Measurements from ENCODE around the gene ROBO1.

The ROBO1 gene

GRCh38 chr3:78858174-78858573, 909.6 kb downstream of the ROBO1 start:
- DNase-seq (ENCODE audit: low read depth in 2 of 2, low spot score in 1 of 2), result no peak

- no peak for DNase-seq (ENCODE audit: low read depth in 2 of 2, low spot score in 1 of 2)
Measured at GRCh38 chr3:78857494-78858111, 910.2 kb downstream of the ROBO1 start.

GRCh38 chr3:78856164-78856563, 911.6 kb downstream of the ROBO1 start:
- DNase-seq (ENCODE audit: low read depth in 2 of 2, low spot score in 1 of 2), result no peak

GRCh38 chr3:78855190-78855589, 912.6 kb downstream of the ROBO1 start:
- no peak for DNase-seq (ENCODE audit: low read depth in 2 of 2, low spot score in 1 of 2)

- no peak for DNase-seq (ENCODE audit: low read depth in 2 of 2, low spot score in 1 of 2)
Measured at GRCh38 chr3:78848392-78849288, 919.2 kb downstream of the ROBO1 start.

GRCh38 chr3:78847603-78848002, 920.2 kb downstream of the ROBO1 start:
- no peak for DNase-seq (ENCODE audit: low read depth in 2 of 2, low spot score in 1 of 2)

GRCh38 chr3:78847203-78847602, 920.6 kb downstream of the ROBO1 start:
- no peak for DNase-seq (ENCODE audit: low read depth in 2 of 2, low spot score in 1 of 2)

GRCh38 chr3:78846718-78847117, 921.1 kb downstream of the ROBO1 start:
- DNase-seq (ENCODE audit: low read depth in 2 of 2, low spot score in 1 of 2), result no peak

GRCh38 chr3:78845605-78846004, 922.2 kb downstream of the ROBO1 start:
- no peak for DNase-seq (ENCODE audit: low read depth in 2 of 2, low spot score in 1 of 2)

- DNase-seq (ENCODE audit: low read depth in 2 of 2, low spot score in 1 of 2), result no peak
Measured at GRCh38 chr3:78844307-78844706, 923.5 kb downstream of the ROBO1 start.

- DNase-seq (ENCODE audit: low read depth in 2 of 2, low spot score in 1 of 2), result no peak
Measured at GRCh38 chr3:78839693-78840092, 928.1 kb downstream of the ROBO1 start.

- DNase-seq (ENCODE audit: low read depth in 2 of 2, low spot score in 1 of 2), result no peak
Measured at GRCh38 chr3:78838362-78838761, 929.4 kb downstream of the ROBO1 start.

- no peak for DNase-seq (ENCODE audit: low read depth in 2 of 2, low spot score in 1 of 2)
Measured at GRCh38 chr3:78834910-78835309, 932.9 kb downstream of the ROBO1 start.

- DNase-seq (ENCODE audit: low read depth in 2 of 2, low spot score in 1 of 2), result no peak
Measured at GRCh38 chr3:78832785-78833204, 935.0 kb downstream of the ROBO1 start.

GRCh38 chr3:78831446-78831972, 936.3 kb downstream of the ROBO1 start:
- no peak for DNase-seq (ENCODE audit: low read depth in 2 of 2, low spot score in 1 of 2)

- DNase-seq (ENCODE audit: low read depth in 2 of 2, low spot score in 1 of 2), result no peak
Measured at GRCh38 chr3:78830470-78830869, 937.3 kb downstream of the ROBO1 start.

GRCh38 chr3:78827618-78828017, 940.2 kb downstream of the ROBO1 start:
- no peak for DNase-seq (ENCODE audit: low read depth in 2 of 2, low spot score in 1 of 2)

- no peak for DNase-seq (ENCODE audit: low read depth in 2 of 2, low spot score in 1 of 2)
Measured at GRCh38 chr3:78825858-78826215, 942.0 kb downstream of the ROBO1 start.

- no peak for DNase-seq (ENCODE audit: low read depth in 2 of 2, low spot score in 1 of 2)
Measured at GRCh38 chr3:78825118-78825857, 942.5 kb downstream of the ROBO1 start.

GRCh38 chr3:78823859-78824258, 943.9 kb downstream of the ROBO1 start:
- DNase-seq (ENCODE audit: low read depth in 2 of 2, low spot score in 1 of 2), result no peak

- no peak for DNase-seq (ENCODE audit: low read depth in 2 of 2, low spot score in 1 of 2)
Measured at GRCh38 chr3:78823434-78823833, 944.4 kb downstream of the ROBO1 start.

GRCh38 chr3:78822726-78823125, 945.1 kb downstream of the ROBO1 start:
- no peak for DNase-seq (ENCODE audit: low read depth in 2 of 2, low spot score in 1 of 2)

Measured in stimulated activated CD8-positive, alpha-beta memory T cell treated with anti-CD3 and anti-CD28 coated beads, Interleukin-4, amount 100 ng/mL, for 4 hours (primary cell).